DOHH2 (cell line): ENCODE results near the gene PYDC2.

Source experiments
- H3F3A ChIP-seq: fragments of 200-600 bp; sonication (generic), shearing (Covaris generic); 2 replicates; pipeline ENCODE4 v1.6.0; 2016; ENCODE audit warnings: antibody characterized with exemption, mild to moderate bottlenecking; ENCODE audit not compliant: control insufficient read depth, insufficient read depth
- H3K27ac ChIP-seq: fragments of 200-600 bp; sonication (generic); 2 replicates; pipeline ENCODE4 v1.5.1; 2014; ENCODE audit warnings: low read depth, mild to moderate bottlenecking, low read length, moderate library complexity
- H3K27me3 ChIP-seq: fragments of 200-600 bp; sonication (generic); 2 replicates; pipeline ENCODE4 v1.6.1; 2014; ENCODE audit warnings: mild to moderate bottlenecking, low read length, mixed read lengths; ENCODE audit not compliant: control insufficient read depth
- H3K36me3 ChIP-seq: fragments of 200-600 bp; sonication (generic); 2 replicates; pipeline ENCODE4 v1.6.1; 2014; ENCODE audit warnings: mild to moderate bottlenecking, low read length, moderate library complexity, mixed read lengths; ENCODE audit not compliant: control insufficient read depth
- H3K4me1 ChIP-seq: fragments of 200-600 bp; sonication (generic); 2 replicates; pipeline ENCODE4 v1.6.1; 2014; ENCODE audit warnings: mild to moderate bottlenecking, low read length, mixed read lengths; ENCODE audit not compliant: control insufficient read depth
- H3K4me2 ChIP-seq: fragments of 200-600 bp; sonication (generic); 2 replicates; pipeline ENCODE4 v1.6.0; 2014; ENCODE audit warnings: mild to moderate bottlenecking, low read length, moderate library complexity
- H3K4me3 ChIP-seq: fragments of 200-600 bp; sonication (generic); 2 replicates; pipeline ENCODE4 v1.5.1; 2014; ENCODE audit warnings: mild to moderate bottlenecking, low read length, mixed read lengths
- H3K79me2 ChIP-seq: fragments of 200-600 bp; sonication (generic); 2 replicates; pipeline ENCODE4 v1.6.1; 2014; ENCODE audit warnings: mild to moderate bottlenecking, low read length, mixed read lengths; ENCODE audit not compliant: control insufficient read depth
- H3K9me2 ChIP-seq: fragments of 200-600 bp; sonication (generic); replicated peaks from 2 replicates; pipeline ENCODE4 v1.6.1; 2014; ENCODE audit warnings: mild to moderate bottlenecking, low read length, mixed read lengths; ENCODE audit not compliant: control insufficient read depth
- H3K9me3 ChIP-seq: fragments of 200-600 bp; sonication (generic); 2 replicates; pipeline ENCODE4 v1.6.1; 2014; ENCODE audit warnings: antibody characterized with exemption, low read length, mixed read lengths; ENCODE audit not compliant: control insufficient read depth, insufficient read depth
- H4K20me1 ChIP-seq: fragments of 200-600 bp; sonication (generic); 2 replicates; pipeline ENCODE4 v1.6.0; 2014; ENCODE audit warnings: low read depth, mild to moderate bottlenecking, antibody characterized with exemption, low read length, moderate library complexity; ENCODE audit not compliant: control insufficient read depth, insufficient read depth
- EZH2phosphoT487 ChIP-seq: fragments of 200-600 bp; sonication (generic); IDR thresholded peaks from 2 replicates; pipeline ENCODE4 v1.6.1; 2017; ENCODE audit warnings: borderline replicate concordance, mild to moderate bottlenecking, antibody characterized with exemption, low read length, moderate library complexity, mixed read lengths
- TF ChIP-seq, protein P1 (sequence below): fragments of 200-600 bp; sonication (generic); IDR thresholded peaks from one replicate; pipeline ENCODE4 v1.5.1; 2014; ENCODE audit warnings: antibody characterized with exemption, mild to moderate bottlenecking, low read depth, low read length; ENCODE audit not compliant: poor library complexity, severe bottlenecking

The PYDC2 gene

DNA sequence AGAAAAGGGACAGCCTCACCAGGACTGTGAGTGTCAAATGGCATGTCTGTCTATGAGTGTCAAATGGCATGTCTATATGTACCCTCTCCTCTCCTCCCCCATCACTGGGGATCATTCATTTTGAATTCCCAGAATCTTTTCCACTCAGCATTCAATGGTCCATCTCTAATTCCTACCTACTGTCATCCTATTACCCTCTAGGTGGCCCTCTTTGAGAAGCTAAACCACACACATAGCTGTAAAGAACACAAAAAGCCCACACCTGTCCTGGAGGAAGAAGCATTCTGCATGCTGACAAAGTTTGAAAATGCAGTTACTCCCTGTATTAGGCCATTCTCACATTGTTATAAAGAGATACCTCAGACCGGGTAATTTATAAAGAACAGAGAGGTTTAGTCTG is 46.2 kb upstream of the PYDC2 start:
- Histone ChIP-seq H3K4me2 (no peak overlapping the region), H3K27me3 (no peaks in the 10 kb centered on the region), H3K9me3 (peaks cover 6% of the 10 kb centered on the region; the same call in 1 of the 2 replicates), H3F3A (no peaks in the 10 kb centered on the region), H3K36me3 (no peaks in the 10 kb centered on the region), H3K79me2 (no peaks in the 10 kb centered on the region), H4K20me1 (no peaks in the 10 kb centered on the region), H3K4me1 (0 out of 2 replicates have a peak, but pooled peaks cover 5% of the 10 kb centered on the region), H3K27ac (no peak overlapping the region), H3K4me3 (no peak overlapping the region), H3K9me2 (no peaks in the 10 kb centered on the region)
- TF ChIP-seq, protein P1, sequence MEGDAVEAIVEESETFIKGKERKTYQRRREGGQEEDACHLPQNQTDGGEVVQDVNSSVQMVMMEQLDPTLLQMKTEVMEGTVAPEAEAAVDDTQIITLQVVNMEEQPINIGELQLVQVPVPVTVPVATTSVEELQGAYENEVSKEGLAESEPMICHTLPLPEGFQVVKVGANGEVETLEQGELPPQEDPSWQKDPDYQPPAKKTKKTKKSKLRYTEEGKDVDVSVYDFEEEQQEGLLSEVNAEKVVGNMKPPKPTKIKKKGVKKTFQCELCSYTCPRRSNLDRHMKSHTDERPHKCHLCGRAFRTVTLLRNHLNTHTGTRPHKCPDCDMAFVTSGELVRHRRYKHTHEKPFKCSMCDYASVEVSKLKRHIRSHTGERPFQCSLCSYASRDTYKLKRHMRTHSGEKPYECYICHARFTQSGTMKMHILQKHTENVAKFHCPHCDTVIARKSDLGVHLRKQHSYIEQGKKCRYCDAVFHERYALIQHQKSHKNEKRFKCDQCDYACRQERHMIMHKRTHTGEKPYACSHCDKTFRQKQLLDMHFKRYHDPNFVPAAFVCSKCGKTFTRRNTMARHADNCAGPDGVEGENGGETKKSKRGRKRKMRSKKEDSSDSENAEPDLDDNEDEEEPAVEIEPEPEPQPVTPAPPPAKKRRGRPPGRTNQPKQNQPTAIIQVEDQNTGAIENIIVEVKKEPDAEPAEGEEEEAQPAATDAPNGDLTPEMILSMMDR: no peak
- TF ChIP-seq EZH2phosphoT487: no peak

DNA sequence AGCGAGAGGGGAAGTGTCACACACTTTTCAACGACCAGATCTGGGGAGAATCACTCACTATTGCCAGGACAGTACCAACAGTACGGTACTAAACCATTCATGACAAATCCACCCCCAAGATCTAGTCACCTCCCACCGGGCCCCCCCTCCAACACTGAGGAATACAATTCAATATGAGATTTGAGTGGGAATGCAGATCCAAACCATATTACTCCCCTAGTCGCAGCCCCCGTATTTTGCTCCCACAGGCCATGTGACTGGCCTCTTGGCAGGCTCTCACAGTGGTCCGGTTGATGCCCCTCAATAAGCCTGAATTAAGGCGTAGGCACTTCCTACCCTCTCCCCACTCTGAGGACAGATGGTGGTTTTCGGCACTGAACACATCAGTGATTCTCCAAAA is 45.4 kb upstream of the PYDC2 start:
- no peaks in the 10 kb centered on the region for H3K36me3 ChIP-seq
- H3K9me2 ChIP-seq: no peaks in the 10 kb centered on the region
- H3K27me3 ChIP-seq: no peaks in the 10 kb centered on the region
- no peak overlapping the region for H3K4me2 ChIP-seq
- no peak overlapping the region for H3K27ac ChIP-seq
- no peaks in the 10 kb centered on the region for H3K79me2 ChIP-seq
- 0 out of 2 replicates have a peak, but pooled peaks cover 3% of the 10 kb centered on the region for H3K9me3 ChIP-seq
- H3K4me3 ChIP-seq: no peak overlapping the region
- H4K20me1 ChIP-seq: no peaks in the 10 kb centered on the region
- H3F3A ChIP-seq: no peaks in the 10 kb centered on the region
- H3K4me1 ChIP-seq: 0 out of 2 replicates have a peak, but pooled peaks cover 5% of the 10 kb centered on the region
- TF ChIP-seq EZH2phosphoT487: no peak
- TF ChIP-seq, protein P1: no peak

GRCh38 chr3:191417457-191417729 is 43.6 kb upstream of the PYDC2 start:
- 0 out of 2 replicates have a peak, but pooled peaks cover 5% of the 10 kb centered on the region for H3K4me1 ChIP-seq
- H3K4me3 ChIP-seq: no peak overlapping the region
- H3K27ac ChIP-seq: no peak overlapping the region
- H3K9me2 ChIP-seq: no peaks in the 10 kb centered on the region
- H3F3A ChIP-seq: no peaks in the 10 kb centered on the region
- H3K4me2 ChIP-seq: no peak overlapping the region
- H3K27me3 ChIP-seq: no peaks in the 10 kb centered on the region
- no peaks in the 10 kb centered on the region for H3K36me3 ChIP-seq
- TF ChIP-seq EZH2phosphoT487: no peak
- TF ChIP-seq, protein P1: no peak
- no peaks in the 10 kb centered on the region for H3K79me2 ChIP-seq
- no peaks in the 10 kb centered on the region for H4K20me1 ChIP-seq
- H3K9me3 ChIP-seq: no peaks in the 10 kb centered on the region

- H3K27me3 ChIP-seq: no peaks in the 10 kb centered on the region
- no peaks in the 10 kb centered on the region for H3K4me1 ChIP-seq
- H3K27ac ChIP-seq: no peak overlapping the region
- H4K20me1 ChIP-seq: no peaks in the 10 kb centered on the region
- H3K36me3 ChIP-seq: no peaks in the 10 kb centered on the region
- H3F3A ChIP-seq: no peaks in the 10 kb centered on the region
- no peaks in the 10 kb centered on the region for H3K79me2 ChIP-seq
- no peaks in the 10 kb centered on the region for H3K9me2 ChIP-seq
- no peak overlapping the region for H3K4me2 ChIP-seq
- TF ChIP-seq, protein P1: no peak
- no peak for TF ChIP-seq EZH2phosphoT487
- no peak overlapping the region for H3K4me3 ChIP-seq
- no peaks in the 10 kb centered on the region for H3K9me3 ChIP-seq
Measured at GRCh38 chr3:191420771-191421170, 40.2 kb upstream of the PYDC2 start.
